Activated T-helper 1 cell treated with Interleukin-2 at 50 U/mL for 16 hours (primary cell): ENCODE data around the gene PLXNC1.

ENCODE experiments used
- DNase-seq: peaks from one replicate; pipeline ENCODE4 v3.0.0-alpha.2; 2020; ENCODE audit warnings: low read depth

Gene PLXNC1

DNA sequence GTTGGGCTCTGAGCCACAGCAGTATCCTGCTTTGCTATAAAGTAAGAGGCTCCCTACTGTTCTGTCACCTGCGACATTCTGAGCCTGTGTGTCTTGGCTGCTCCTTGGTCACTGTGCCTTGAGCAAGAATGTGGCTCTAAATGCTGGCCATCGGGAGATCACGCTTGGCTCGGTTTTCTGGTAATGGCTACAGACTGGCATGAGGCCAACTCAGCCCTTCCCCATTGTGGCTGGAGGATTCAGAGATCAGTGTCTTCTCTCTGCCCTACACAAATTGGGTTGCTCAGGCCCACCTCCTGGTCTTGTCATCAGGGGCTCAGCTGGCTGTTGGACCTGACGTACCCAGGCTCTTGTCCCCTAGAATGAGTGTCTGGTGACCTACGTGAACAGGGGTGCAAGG, 94.5 kb downstream of the PLXNC1 start:
- no peak for DNase-seq

GRCh38 chr12:94244165-94245133, 96.1 kb downstream of the PLXNC1 start:
- DNase-seq, result peak; percentile 11

- DNase-seq, result no peak
Measured at GRCh38 chr12:94245631-94246383, 97.4 kb downstream of the PLXNC1 start.

- DNase-seq, result no peak
Measured at GRCh38 chr12:94247246-94247645, 98.9 kb downstream of the PLXNC1 start.

- no peak for DNase-seq
Measured at GRCh38 chr12:94248582-94248981, 100.2 kb downstream of the PLXNC1 start.

- no peak for DNase-seq
Measured at GRCh38 chr12:94250130-94250529, 101.8 kb downstream of the PLXNC1 start.

GRCh38 chr12:94254270-94254669, 105.9 kb downstream of the PLXNC1 start:
- no peak for DNase-seq

DNA sequence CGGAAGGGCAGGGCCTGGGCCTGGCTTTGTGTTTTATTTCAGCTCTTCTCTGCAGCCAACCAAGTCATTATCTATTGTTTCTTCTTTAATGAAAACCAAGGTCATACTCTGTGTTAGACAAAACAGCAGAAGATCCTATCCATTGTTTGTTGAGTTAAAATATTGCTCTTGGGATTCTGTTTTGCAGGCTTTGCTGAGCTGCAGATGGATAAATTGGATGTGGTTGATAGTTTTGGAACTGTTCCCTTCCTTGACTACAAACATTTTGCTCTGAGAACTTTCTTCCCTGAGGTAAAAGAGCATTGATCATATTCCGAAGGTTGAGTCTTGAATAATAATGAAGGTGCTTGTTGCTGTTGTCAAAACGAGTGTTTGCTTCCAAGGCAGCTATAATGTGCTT, 106.6 kb downstream of the PLXNC1 start:
- no peak for DNase-seq

- DNase-seq, result no peak
Measured at GRCh38 chr12:94255428-94255827, 107.1 kb downstream of the PLXNC1 start.

DNA sequence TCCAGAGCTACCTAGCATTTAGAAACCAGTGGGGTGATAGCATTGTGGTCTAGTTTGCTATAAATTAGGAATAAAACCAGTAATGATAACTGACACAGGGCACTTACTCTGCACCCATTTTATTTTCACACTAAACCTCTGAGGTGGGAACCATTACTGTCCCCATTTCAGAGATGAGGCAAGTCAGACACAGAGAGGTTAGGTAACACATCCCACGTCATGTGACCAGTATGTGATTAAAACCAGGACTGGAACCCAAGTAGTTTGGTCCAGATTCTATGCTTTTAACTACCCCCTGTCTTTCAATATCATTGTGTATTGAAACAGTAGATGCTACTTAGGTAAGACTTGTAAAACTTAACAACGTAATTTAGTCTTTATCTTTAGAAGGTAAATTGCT, 110.2 kb downstream of the PLXNC1 start:
- DNase-seq, result no peak

GRCh38 chr12:94260017-94260416, 111.6 kb downstream of the PLXNC1 start:
- no peak for DNase-seq

- no peak for DNase-seq
Measured at GRCh38 chr12:94260717-94261116, 112.3 kb downstream of the PLXNC1 start.

DNA sequence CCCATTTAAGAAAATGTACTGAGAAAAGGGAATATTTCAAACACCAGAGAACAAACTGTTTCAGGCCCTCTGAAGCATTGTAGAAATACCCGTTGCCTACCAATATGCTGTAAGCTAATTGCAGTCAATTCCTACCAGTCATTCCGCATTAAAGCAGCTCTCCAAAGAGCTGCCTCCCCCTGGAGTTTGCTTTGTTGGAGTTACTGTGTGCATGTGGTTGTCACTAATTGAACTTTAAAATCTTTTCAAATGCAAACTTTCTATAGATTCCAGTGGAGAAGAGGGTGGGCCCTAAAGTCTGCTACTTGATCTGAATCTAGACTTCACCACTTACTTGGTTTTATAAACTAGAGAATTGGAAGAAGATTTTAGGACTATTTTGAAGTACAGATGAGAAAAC, 112.7 kb downstream of the PLXNC1 start:
- DNase-seq, result no peak

DNA sequence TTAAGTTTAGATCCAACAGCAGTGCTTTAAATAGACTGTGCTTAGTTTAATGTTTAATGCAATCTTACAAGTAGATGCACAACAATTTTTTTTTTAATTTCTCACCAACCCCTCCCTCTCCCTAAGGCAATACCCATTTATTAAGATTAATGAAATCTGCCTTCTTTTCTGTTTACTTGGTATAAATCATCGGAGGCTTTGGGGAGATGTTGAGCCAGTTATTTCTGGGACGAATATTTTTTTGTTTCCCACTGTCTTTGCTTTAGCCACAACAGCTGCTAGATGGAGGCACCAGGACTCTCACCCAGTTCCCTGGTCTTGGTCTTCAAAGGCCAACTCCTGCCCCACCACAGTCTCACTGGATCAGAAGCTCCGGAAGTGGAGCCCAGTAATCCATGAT, 113.4 kb downstream of the PLXNC1 start:
- no peak for DNase-seq

DNA sequence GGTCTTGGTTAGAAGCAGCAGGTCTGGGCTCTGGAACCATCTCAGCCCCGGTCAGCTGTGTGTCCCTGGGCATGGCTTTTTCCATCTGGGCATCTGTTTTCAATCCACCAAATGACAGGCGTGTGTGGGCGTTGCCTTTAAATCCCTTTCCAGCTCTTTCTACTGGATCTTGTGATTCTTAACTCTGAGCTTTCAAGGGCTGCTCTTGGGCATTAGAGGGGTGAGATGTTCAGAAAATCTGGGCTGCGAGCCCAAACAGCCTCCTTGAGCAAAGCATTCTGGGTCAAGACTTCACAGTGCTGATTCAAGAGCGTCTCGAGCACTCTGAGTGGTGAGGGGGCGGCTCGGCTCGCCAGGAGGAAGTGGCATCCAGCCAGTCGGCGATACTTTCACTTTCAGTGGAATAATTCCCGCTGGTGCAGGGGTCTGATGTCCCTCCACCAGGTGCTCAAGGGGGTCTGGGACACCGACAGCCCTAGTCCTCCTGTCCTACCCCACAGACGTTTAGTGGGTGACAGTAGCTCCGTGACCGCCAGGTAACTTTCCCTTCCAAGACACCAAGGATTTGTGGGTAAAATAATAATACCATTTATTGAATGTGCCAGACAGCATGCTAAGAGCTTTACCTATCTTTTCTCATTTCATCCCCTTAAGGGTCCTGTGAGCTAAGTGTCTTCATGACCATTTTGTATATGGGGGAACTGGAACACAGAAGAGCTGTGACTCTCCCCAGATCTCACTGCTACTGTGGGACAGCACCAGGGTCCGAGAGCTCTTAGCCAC, 114.0 kb downstream of the PLXNC1 start:
- peak; percentile 54 for DNase-seq

GRCh38 chr12:94263011-94263811, 114.8 kb downstream of the PLXNC1 start:
- peak; percentile 9 for DNase-seq

GRCh38 chr12:94263905-94264561, 115.7 kb downstream of the PLXNC1 start:
- no peak for DNase-seq

- no peak for DNase-seq
Measured at GRCh38 chr12:94264736-94265485, 116.5 kb downstream of the PLXNC1 start.

GRCh38 chr12:94265539-94265938, 117.2 kb downstream of the PLXNC1 start:
- no peak for DNase-seq
